RKO (cell line): ENCODE data around the gene PNLDC1.
"Not testable (repeated sequence)": the region's sequence is repeated elsewhere in the genome, so short reads cannot be mapped to it uniquely, and the experiment has no call there.

Experiments used
- DNase-seq: peaks from one replicate; pipeline ENCODE4 v3.0.0-alpha.2; 2016; ENCODE audit warnings: low spot score

The PNLDC1 gene

DNA sequence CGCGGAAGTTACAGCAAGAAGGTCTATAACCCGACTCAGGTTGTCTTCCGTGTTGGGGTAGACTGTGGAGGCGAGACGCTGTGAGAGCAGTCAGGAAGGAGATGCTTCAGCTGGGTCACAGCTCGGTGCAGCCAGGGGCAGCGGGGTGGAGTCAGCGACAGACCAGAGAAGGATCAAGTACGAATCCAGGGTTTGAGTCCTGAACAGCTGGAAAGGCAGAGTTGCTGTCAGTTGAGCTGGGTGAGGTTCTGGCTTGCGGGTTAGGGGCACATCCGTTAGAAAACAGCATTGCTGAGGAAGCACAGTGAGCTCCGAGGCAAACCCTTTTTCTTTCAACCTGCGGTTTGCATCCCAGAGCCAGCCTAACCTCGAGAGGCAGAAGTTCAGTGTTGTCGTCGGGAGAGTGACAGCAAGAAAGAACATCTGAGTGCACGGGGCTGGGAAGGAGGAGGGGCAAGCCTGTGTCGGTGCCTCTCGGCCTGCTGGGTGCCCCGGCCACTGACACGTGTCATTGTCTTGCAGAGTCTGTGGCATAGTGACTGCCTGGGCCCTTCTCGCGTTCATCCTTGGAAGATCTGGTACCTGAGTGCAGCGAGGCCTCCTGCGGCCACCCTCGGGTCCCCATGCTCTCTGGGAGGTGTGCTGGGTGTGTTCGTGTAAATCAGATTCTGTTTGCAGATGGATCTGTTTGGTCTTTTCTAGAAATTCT is 20.0 kb downstream of the PNLDC1 start:
- DNase-seq: no peak

- DNase-seq: no peak
Measured at GRCh38 chr6:159821122-159821521, 21.0 kb downstream of the PNLDC1 start.

- no peak for DNase-seq
Measured at GRCh38 chr6:159821726-159822125, 21.6 kb downstream of the PNLDC1 start.

GRCh38 chr6:159823953-159824352 is 23.9 kb downstream of the PNLDC1 start:
- no peak for DNase-seq

DNA sequence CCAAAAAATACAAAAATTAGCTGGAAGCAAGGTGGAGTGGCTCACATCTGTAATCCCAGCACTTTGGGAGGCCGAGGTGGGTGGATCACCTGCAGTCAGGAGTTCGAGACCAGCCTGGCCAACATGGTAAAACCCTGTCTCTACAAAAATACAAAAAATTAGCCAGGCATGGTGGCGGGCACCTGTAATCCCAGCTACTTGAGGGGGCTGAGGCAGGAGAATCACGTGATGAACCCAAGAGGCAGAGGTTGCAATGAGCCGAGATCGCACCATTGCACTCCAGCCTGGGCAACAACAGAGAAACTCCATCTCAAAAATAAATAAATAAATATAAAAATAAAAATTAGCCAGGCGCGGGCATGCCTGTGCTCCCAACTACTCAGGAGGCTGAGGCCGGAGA is 24.6 kb downstream of the PNLDC1 start:
- not testable (repeated sequence) for DNase-seq

- DNase-seq: no peak
Measured at GRCh38 chr6:159826004-159826403, 25.9 kb downstream of the PNLDC1 start.

GRCh38 chr6:159826968-159827647 is 27.0 kb downstream of the PNLDC1 start:
- DNase-seq: no peak

DNA sequence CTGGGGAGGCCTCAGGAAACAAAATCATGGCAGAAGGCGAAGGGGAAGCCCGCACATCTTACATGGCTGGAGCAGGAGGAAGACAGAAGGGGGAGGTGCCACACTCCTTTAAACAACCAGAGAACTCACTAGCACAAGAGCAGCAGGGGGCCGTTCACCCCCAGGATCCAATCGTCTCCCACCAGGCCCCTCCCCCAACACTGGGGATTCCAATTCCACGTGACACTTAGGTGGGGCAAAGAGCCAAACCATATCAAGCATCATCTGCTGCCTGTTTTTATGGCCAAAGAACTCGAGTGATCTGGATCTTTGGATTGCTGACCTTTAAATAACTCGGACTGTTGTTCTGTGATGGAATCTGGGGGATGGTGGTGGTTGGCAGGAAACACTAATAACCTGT is 28.0 kb downstream of the PNLDC1 start:
- no peak for DNase-seq

DNA sequence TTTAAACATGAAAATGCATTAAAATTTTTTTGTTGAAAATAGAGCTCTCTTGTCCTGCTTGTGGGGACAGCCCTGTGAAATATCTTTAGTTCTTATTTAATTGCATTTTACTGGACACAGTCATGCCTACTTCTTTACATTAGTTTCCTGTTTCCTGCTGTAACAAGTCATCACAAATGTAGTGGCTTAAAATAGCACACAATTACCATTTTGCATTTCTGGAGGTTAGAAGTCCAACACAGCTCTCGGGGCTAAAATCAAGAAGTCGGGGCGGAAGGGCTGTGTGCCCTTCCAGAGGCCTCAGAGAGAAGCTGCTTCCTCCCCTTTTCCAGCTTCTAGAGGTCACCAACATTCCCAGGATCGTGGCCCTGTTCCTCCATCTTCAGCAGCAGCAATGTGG is 29.4 kb downstream of the PNLDC1 start:
- DNase-seq: no peak

GRCh38 chr6:159830501-159831372 is 30.7 kb downstream of the PNLDC1 start:
- no peak for DNase-seq

DNA sequence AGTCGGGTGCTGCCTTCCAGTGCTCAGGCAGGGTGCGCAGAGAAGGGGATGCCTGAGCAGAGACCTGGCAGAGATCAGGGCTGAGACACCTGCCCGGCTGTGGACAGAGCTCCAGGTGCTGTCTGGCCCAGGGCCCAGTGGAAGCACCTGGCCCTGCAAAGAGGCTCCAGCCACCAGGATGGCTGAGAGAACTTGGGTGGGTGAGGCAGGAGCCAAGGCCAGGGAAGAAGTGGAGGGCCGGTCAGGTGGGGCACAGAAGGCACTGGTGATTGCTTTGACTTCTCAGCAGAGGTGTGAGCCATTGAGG is 31.2 kb downstream of the PNLDC1 start:
- DNase-seq: no peak

- no peak for DNase-seq
Measured at GRCh38 chr6:159832946-159833345, 32.9 kb downstream of the PNLDC1 start.

DNA sequence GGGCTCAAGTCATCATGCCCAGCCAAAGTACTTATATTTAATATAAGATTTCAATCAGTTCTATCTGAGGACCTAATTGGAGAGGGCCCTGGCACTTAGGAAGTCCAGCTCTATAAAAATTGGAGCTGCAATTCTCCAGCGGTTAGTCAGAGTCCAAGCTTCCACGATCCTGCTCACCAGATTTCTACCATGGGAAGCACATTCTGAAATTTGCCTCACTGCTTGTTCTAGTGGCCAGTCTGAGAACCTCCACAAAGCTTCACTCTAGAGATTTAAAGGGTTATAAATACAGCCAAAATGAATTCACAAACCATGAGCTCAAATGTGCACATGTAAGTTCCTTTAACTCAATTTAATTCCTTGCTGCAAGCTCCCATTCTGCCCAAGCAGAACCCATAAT is 33.5 kb downstream of the PNLDC1 start:
- DNase-seq: peak; percentile 52

- DNase-seq: no peak
Measured at GRCh38 chr6:159833997-159834603, 34.0 kb downstream of the PNLDC1 start.

- DNase-seq: no peak
Measured at GRCh38 chr6:159836718-159837490, 36.8 kb downstream of the PNLDC1 start.

DNA sequence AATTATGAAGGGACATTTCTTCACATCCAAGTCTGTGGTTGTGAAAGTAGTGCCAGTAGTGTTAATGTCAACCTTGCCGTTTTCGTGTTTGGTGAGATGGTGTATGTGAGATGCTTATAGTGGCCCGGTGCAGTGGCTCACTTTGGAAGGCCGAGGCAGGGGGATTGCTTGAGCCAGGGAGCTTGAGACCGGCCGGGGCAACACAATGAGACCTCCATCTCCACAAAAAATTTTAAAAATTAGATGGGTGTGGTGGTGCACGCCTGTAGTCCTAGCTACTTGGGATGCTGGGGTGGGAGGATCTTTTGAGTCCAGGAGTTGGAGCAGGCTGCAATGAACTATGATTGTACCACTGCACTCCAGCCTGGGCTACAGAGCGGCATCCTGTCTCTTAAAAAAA is 37.4 kb downstream of the PNLDC1 start:
- no peak for DNase-seq

DNA sequence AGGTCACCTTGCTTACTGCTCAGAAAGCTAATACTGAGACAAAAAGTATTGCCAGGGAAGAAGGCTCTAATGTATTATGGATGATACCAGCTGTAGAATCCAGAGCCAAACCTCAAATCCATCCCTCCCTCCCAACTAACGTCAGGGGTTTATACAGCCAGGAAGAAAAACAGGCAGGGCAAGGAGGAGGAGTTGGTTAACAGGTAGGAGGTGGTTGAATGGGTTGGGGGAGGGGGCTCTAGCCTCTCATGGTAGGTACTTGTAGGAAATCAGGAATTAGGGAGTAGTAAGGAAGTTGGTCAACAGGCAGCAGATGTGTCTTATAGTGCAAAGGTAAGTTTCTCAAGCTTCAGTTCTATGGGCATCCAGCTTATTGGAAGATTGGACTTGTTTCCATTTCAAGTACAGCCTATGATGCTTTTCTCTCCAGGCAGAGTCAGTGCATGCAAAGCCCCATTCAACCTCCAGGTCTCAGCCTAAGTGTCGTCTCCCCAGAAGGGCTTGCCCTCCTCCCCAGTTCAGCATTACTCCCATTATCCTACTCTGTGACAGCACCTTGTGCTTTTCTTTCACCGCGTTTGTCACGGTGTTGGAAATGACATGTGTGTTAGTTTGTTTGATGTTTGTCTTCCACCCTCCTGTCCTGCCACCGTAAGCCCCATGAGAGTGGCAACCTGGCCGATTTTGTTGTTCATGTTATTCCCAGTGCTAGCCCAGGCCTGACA is 38.1 kb downstream of the PNLDC1 start:
- no peak for DNase-seq

- peak; percentile 55 for DNase-seq
Measured at GRCh38 chr6:159842035-159842434, 42.0 kb downstream of the PNLDC1 start.

- no peak for DNase-seq
Measured at GRCh38 chr6:159844737-159845645, 44.9 kb downstream of the PNLDC1 start.

DNA sequence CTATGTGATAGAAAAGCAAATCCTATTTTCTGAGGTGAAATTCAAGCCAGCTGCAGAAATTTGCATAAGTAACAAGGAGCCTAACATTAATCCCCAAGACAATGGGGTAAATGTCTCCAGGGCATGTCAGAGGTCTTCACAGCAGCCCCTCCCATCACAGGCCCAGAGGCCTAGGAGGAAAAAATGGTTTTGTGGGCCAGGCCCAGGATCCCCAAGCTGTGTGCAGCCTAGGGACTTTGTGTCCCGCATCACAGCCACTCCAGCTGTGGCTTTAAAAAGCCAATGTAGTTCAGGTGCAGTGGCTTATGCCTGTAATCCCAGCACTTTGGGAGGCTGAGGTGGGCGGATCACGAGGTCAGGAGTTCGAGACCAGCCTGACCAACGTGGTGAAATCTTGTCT is 48.5 kb downstream of the PNLDC1 start:
- DNase-seq: not testable (repeated sequence)
